HG02588 (cell line): ENCODE measurements around the gene SUPT4H1.
"Not testable (repeated sequence)": the region's sequence is repeated elsewhere in the genome, so short reads cannot be mapped to it uniquely, and the experiment has no call there.

ENCODE experiments used
- ATAC-seq: cut with Tn5 transposase; IDR thresholded peaks from one replicate; pipeline ENCODE4 v1.9.1; 2021; ENCODE audit warnings: mild to moderate bottlenecking, moderate library complexity; ENCODE audit not compliant: unreplicated experiment

Gene SUPT4H1

GRCh38 chr17:58343131-58343530 lies 8.9 kb downstream of the SUPT4H1 start:
- ATAC-seq: no peak

- no peak for ATAC-seq
Measured at GRCh38 chr17:58341861-58342475, 10.0 kb downstream of the SUPT4H1 start.

GRCh38 chr17:58341136-58341860 lies 10.7 kb downstream of the SUPT4H1 start:
- not testable (repeated sequence) for ATAC-seq

GRCh38 chr17:58340405-58340876 lies 11.6 kb downstream of the SUPT4H1 start:
- ATAC-seq: no peak

- no peak for ATAC-seq
Measured at GRCh38 chr17:58339755-58340404, 12.1 kb downstream of the SUPT4H1 start.

- ATAC-seq: peak; percentile 26
Measured at GRCh38 chr17:58338841-58339754, 12.9 kb downstream of the SUPT4H1 start.

GRCh38 chr17:58338454-58338840 lies 13.6 kb downstream of the SUPT4H1 start:
- no peak for ATAC-seq

GRCh38 chr17:58337600-58338453 lies 14.2 kb downstream of the SUPT4H1 start:
- peak; percentile 56 for ATAC-seq

- ATAC-seq: no peak
Measured at GRCh38 chr17:58337210-58337599, 14.8 kb downstream of the SUPT4H1 start.

- ATAC-seq: no peak
Measured at GRCh38 chr17:58336456-58337209, 15.4 kb downstream of the SUPT4H1 start.

- no peak for ATAC-seq
Measured at GRCh38 chr17:58335779-58336455, 16.1 kb downstream of the SUPT4H1 start.

GRCh38 chr17:58335061-58335731 lies 16.8 kb downstream of the SUPT4H1 start:
- ATAC-seq: no peak

- ATAC-seq: no peak
Measured at GRCh38 chr17:58334661-58335060, 17.3 kb downstream of the SUPT4H1 start.

GRCh38 chr17:58334256-58334655 lies 17.7 kb downstream of the SUPT4H1 start:
- no peak for ATAC-seq

- ATAC-seq: no peak
Measured at GRCh38 chr17:58333736-58334207, 18.2 kb downstream of the SUPT4H1 start.

GRCh38 chr17:58332778-58333735 lies 18.9 kb downstream of the SUPT4H1 start:
- ATAC-seq: no peak
